ENCODE results near the gene CEP20.
A peak's percentile ranks its signal among the peaks of the same experiment; 100 is the strongest.

Gene CEP20

DNA sequence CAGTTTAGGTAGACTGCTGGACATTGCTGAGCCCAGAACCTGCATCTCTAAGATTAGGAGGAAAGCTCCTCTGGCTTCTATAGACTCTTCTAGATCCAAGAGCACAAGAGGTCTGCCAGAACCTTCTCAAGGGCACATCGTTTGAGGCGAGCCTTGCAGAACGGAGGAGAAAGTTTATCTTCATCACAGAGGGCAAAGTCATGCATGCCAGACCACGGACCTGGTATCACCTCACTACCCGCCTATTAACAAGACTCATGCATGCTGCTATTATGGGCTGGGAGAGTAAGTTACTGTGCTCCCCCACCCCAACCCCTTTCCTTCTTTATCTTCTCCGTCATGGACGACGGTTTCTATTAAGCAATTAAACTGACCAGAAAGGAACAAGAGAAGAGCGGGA lies 54.9 kb downstream of the CEP20 start:
- peak; percentile 75 for DNase-seq (ENCODE audit: low spot score)

DNA sequence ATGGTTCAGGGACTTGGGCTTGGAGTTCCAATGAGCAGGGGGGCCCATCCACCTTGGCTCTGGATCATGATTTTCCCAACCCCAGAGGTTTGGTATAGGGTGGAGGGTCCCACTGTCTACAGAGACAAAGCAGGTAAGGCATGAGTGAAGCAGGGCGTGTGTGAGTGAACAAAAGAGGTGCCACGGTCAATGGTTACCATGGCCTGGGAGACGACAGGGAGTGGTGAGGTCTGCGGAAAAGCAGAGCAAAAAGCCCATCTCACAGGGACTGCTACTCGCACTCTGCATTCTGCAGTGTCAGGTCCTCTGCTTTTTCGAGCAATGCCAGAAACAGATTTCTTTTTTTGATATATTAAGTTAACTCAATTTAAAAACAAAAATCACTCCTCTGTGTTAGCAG lies 56.2 kb downstream of the CEP20 start:
- DNase-seq (ENCODE audit: low spot score), result no peak

GRCh38 chr16:15830832-15831451 lies 57.5 kb downstream of the CEP20 start:
- no peak for DNase-seq (ENCODE audit: low spot score)

- DNase-seq (ENCODE audit: low spot score), result peak; percentile 68
Observed at GRCh38 chr16:15829460-15829859, 58.9 kb downstream of the CEP20 start.

DNA sequence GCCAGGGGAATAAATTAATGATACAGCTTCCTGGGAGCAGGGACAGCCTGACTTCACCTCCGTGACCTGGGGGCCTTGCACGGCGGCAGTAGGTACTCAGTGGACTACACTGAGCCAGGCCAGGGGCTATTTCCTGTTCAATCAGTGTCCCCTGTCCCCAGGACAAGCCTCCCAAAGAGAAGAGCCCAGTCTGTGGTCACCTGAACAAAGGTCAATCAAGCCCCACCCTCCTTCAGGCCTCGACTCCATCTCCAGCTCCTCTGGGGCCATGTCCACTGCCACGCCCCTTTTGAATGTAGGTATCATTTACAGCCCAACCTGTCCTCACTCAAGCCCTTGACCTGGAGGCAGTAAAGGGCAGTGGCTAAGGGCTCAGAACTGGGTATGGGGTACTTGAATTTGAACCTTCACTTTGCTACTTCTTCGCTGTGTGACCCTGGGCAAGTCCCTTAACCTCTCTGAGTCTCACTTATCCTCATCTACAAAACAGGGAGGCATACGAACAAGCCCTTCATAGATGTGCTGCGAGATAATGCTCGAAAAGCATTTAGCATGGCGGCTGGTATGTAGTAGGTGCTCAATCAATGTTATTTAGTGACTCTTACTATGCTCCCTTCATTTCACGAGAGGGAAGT lies 60.6 kb downstream of the CEP20 start:
- no peak for DNase-seq (ENCODE audit: low spot score)

DNA sequence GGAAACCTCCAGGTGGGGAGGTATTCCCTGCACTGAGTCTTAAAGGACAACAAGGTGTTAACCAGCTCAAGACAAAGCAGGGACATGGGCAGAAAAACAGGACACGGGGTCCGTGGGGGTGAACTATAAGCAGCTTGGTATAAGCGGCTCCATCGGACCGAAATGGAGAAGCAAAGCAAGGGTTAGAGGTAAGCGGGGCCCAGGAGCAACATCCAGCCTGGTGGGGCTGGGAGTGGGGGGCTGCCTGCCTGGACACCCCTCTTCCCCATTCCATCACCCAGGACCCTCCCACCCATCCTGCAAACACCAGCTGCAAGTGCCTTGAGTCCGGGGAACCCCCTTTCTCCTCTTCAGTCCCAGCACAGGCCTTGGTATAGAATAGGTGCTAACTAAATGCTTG lies 61.1 kb downstream of the CEP20 start:
- DNase-seq (ENCODE audit: low spot score), result no peak

DNA sequence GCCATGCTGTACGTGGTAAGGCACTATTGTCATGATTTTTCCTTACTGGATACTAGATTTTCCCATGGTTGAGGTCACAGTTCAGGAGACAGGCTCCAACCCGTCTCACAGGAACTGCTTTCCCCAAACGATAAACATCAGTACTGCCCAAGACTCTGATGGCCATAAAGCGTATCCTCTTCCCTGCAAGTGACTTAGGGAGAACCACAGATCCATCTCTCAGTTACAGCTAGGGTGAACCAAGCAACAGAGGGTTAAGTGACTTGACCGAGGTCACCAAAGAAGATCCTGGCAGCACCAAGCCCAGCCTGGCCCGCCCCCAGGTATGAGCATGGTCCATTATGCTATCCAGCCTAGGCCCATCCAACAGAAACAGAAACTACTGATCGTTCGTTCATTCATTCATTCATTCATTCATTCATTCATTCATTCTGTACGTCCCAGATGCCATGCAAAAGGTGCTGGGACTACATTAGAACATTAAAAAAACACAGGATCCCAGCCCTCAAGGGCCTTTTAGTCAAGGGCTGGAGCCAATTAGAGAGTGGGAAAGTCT lies 62.6 kb downstream of the CEP20 start:
- DNase-seq (ENCODE audit: low spot score), result no peak

GRCh38 chr16:15822957-15823356 lies 65.4 kb downstream of the CEP20 start:
- DNase-seq (ENCODE audit: low spot score), result no peak

DNA sequence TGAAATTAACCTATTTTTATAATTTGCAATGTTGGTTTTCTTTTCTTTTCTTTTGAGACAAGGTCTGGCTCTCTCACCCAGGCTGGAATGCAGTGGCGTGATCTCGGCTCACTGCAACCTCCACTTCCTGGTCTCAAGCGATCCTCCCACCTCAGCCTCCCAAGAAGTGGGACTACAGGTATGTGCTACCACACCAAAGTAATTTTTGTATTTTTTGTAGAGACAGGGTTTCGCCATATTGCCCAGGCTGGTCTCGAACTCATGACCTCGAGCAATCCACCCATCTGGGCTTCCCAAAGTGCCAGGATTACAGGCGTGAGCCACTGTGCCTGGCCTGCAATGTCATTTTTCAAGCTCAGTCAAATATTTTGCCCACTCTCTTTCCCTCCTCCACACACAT lies 67.6 kb downstream of the CEP20 start:
- DNase-seq (ENCODE audit: low spot score), result no peak

DNA sequence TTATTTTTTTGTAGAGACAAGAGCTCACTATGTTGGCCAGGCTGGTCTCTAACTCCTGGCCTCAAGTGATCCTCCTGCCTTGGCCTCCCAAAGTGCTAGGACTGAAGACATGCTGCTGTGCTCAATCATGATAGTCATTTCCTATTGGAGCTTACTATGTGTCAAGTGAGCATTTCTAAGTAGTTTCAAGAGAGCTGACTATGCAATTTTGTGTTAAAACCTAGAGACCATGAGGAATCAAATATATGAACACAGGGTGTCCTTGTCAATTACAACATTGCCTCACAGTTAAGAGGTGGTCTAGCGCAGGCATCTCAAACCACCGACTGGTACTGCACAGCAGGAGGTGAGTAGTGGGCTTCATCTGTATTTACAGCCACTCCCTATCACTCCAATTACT lies 69.4 kb downstream of the CEP20 start:
- DNase-seq (ENCODE audit: low spot score), result no peak

DNA sequence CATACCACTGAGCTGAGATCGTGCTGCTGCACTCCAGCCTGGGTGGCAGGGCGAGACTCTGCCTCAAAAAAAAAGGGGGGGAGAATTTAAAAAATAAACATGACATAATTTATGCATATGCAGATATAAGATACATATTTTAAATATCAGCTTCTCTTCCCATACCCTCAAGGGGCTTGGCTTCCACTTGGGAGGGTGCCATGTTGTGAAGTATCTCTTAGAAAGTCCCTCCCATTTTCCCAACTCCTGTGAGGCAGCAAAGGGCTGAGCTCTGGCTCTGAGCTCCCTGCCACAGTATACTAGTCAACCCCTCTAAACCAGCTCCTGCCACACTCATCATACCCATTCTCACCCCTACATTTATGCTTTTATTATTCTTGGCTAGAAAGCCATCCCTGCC lies 71.0 kb downstream of the CEP20 start:
- no peak for DNase-seq (ENCODE audit: low spot score)

DNA sequence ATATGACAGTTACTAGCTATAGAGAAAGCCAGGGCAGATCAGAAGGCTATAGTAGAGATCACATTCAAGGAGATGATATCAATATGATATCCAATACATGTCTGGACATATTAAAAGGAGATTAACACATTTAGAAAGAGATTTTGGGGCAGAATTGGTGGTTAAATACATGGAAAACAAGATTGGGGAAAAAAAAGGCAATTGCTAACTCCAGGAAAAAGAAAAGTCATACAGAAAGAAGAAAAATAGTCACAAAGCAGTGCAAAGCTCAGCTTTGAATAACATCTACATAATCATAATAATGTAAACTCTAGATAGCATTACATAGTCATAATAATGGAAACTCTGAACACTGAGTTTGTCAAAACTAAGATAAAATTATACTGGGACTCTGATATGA lies 72.2 kb downstream of the CEP20 start:
- DNase-seq (ENCODE audit: low spot score), result no peak

Small RNAs within 50 kb of the gene (small RNA-seq; reads per million reads assigned to genes)
- 0 reads per million in 2 experiments for gene RNU6-213P
